ENCODE results near the gene IL3RA. TPM values are rescaled to one million over a fixed set of nuclear protein-coding genes. Genes with fewer than 3 reads are reported as not detected.
"Not testable (repeated sequence)": the region's sequence is repeated elsewhere in the genome, so short reads cannot be mapped to it uniquely, and the experiment has no call there.

Gene IL3RA
- total RNA-seq, 2 donors from 2014 or later: 8.0 to 9.9 TPM

DNA sequence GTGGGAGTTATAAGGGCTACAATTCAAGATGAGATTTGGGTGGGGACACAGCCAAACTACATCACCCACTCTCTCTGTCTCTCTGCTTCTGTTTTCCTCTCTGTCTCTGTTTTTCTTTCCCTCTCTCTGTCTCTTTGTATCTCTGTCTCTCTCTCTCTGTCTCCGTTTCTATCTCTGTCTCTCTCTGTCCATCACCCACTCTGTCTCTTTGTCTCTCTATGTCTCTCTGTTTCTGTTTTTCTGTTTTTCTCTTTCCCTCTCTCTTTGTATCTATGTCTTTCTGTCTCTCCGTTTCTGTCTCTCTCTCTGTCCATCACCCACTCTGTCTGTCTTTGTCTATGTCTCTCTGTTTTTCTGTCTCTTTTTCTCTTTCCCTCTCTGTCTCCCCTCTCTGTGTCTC is 25.3 kb downstream of the IL3RA start:
- no peak for DNase-seq
- ATAC-seq: no peak
- intact Hi-C loops (cut with DNase I): no loop called here

DNA sequence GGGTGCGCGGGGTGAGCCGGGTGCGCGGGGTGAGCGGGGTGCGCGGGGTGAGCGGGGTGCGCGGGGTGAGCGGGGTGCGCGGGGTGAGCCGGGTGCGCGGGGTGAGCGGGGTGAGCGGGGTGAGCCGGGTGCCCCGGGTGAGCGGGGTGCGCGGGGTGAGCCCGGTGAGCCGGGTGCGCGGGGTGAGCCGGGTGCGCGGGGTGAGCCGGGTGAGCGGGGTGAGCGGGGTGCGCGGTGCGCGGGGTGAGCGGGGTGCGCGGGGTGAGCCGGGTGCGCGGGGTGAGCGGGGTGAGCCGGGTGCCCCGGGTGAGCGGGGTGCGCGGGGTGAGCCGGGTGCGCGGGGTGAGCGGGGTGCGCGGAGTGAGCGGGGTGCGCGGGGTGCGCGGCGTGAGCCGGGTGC is 29.8 kb downstream of the IL3RA start:
- DNase-seq; ATAC-seq; intact Hi-C loops (cut with DNase I): not testable (repeated sequence)

DNA sequence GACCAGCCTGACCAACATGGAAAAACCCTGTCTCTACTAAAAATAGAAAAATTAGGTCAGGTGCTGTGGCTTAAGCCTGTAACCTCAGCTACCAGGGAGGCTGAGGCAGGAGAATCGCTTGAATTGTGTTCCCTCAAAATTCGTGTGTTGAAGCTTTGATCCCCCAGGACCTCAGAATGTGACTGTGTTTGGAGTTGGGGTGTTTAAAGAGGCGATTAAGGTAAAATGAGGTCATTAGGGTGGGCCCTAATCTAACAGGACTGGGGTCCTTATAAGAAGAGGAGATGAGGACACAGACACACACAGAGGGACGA is 31.8 kb downstream of the IL3RA start:
- ATAC-seq (no peak), DNase-seq (no peak)
- intact Hi-C loops (cut with DNase I): no loop called here

DNA sequence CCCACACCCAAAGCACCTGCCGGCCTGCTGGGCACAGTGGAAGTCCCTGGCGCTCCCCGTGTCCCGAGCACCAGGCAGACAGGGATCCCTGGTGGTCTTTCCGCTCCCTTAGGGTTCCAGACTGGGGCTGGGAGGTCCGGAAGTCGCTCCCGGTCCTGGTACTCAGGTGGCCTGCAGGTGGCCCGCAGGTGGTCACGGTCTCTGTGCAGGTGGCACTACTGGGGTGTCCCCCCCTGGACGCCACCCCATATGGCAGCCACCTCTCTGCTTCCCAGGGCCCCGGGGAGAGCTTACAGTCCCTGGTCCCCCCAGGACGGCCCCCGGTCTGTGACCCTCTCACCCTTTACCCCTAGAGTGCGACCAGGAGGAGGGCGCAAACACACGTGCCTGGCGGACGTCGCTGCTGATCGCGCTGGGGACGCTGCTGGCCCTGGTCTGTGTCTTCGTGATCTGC is 41.7 kb downstream of the IL3RA start:
- DNase-seq (no peak), ATAC-seq (peak in 1 of 2 donors; percentile 2)
- intact Hi-C loops (cut with DNase I): no loop called here

DNA sequence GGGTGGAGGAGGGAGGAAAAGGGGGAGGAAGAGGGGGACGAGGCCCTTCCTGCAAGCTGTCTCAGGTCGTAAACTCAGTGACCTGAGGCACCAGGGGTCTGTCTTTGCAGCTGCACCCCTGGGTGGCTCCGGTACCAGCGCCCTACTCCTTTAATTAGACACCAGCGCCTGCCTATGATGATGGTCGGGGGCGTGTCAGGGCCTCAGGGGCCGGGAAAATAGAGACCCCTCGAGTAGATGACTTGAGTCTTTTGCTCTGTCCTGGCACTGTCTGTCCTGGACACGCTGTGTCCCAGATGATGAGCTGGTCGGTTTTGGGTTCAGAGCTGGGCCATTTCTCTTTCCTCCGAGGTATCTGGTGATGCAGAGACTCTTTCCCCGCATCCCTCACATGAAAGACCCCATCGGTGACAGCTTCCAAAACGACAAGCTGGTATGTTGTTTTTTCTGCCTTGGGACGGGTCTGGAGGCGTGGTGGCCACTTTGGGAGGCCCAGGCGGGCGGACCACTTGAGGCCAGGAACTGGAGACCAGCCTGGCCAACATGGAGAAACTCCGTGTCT is 44.2 kb downstream of the IL3RA start:
- ATAC-seq: peak; percentile 4 to 17
- intact Hi-C loops (cut with DNase I): no loop called here
- DNase-seq: no peak

DNA sequence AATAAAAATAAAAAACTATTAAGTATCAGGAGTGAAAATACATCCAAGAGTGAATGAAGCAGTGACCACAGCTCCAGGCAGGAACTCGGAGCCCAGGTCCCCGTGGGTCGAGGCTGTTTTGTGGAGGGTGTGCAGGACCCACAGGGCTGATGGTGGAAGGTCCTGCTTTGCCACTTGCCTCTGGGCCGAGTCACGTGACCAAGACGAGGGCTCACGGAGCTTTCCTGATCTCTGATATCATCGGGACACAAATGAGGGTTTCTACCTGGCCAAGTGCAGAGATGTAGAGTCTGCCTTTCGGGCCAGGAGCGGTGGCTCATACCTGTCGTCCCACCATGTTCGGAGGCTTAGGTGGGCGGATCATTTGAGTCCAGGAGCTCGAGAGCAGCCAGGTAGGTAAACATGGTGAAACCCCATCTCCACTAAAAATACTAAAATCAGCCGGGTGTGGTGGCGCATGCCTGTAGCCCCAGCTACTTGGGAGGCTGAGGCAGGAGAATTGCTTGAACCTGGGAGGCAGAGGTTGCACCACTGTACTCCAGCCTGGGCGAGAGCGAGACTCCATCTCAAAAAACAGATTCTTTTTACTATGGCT is 48.2 kb downstream of the IL3RA start:
- ATAC-seq: no peak
- DNase-seq: no peak
- intact Hi-C loops (cut with DNase I): no loop called here

DNA sequence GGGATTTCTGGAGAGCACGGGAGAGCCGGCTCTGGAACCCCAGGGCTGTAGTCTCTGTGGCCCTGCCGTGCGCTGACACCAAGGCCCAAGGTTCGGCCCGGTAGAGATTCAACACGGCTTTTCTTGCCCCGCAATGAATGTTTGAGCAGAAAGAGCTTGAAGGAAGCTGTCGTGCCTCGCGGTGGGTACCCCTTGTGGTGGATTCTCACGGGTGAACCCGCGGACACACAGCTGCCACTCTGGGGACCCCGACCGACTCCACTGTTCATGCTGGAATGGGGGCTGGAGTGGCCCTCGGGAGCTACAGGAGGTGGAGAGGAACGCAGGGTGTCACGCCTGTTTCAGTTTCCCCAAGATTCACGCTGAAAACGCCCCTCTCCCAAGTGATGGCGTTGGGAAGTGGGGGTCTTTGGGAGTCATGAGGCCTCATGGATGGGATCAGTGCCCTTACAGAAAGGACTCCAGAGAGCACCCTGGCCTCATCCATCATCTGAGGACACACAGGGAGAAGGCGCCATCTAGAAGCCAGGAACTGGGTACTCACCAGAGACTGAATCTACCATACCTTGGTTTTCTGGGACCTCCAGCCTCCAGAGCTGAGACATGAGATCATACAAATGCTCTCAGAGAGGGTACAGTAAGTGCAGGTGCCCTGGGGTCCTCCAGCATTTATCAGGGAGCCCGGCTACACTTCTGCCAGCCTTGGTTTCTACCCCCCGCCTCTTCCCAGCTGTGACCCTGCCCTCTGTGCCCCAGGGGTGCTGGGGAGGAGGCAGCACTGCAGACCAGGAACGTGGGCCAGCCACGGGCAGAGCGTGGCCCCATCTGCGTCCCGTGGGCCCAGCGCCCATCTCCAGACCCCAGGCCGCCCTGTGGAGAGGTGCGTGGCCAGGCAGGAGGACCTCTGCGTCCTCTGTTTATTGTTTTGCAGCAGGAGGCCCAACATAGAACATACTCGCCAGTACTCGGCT is 49.0 kb downstream of the IL3RA start:
- ATAC-seq: no peak
- intact Hi-C loops (cut with DNase I): no loop called here
- DNase-seq: no peak

DNA sequence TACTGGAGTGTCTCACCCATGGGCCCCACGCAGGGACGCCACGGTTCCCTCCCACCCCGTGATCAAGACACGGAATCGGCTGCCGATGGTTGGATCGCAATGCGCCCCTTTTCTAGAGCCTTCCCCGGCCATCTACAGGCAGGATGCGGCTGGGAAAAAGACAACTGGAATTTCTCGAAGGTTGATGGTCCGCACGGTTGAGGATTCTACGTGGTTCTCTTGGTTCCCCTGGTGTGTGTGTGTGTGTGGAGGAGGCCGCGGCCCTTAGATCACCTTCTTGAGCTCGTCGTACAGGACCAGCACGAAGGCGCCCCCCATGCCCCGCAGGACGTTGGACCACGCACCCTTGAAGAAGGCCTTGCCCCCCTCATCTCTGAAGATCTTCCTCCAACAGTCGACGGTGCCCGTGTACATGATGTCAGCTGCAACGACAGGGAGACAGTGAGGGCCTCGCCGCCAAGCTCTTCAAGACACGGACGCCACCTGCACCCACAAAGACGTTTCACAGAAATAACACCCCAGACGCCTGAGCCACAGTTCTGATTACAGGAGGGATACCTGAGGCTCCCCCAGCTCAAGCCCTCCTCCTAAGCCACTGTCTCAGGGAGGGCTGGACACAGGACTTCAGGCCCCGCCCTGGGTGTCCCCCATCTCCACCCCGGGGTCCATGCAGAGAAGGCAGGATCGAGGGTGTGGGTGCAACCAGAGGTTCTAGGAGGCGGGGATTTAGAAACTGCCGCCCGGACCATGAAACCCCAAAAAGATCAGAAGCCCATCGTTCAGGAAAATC is 49.9 kb downstream of the IL3RA start:
- no peak for ATAC-seq
- intact Hi-C loops (cut with DNase I): no loop called here
- no peak for DNase-seq

DNA sequence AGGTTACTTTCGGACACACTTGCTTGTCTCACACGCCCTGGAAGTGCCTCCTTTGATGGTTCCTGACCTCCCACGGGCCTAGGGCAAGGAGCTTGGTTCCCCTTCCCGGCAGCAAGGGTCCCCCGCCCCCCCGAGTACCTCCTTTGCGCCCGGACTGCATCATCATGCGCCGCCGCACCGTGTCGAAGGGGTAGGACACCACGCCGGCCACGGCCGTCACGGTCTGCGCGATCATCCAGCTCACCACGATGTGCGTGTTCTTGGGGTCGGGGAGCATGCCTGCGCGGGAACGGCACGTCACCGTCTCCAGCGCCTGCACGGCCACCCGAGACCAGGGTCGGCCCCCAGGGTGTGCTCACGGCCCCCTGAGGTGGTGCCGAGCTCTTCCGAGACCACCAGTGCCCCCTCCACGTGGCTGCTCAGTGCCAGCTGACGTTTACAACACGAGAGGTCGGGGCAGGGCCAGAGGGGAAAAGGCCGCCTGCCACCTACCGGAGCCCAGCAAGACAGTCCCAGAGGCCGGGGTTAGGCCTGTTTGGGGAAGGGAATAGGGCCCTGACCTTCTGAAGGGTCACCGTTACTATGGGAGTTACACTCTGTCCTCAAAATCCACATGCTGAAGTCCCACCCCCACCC is 50.7 kb downstream of the IL3RA start:
- intact Hi-C loops (cut with DNase I): no loop called here

DNA sequence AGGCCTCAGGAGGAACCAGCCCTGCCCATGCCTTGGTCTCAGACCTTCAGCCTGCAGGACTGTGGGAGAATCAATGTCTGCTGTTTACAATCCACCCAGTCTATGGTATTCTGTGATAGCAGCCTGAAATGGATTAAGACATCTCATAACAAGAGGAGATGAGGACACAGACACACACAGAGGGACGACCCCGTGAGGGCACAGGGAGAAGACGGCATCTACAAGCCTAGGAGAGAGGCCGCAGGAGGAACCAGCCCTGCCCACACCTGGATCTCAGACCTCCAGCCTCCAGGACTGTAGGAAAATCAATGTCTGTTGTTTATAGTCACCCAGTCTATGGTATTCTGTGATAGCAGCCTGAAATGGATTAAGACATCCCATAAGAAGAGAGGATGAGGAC is 52.1 kb downstream of the IL3RA start:
- intact Hi-C loops (cut with DNase I): no loop called here
- ATAC-seq (no peak), DNase-seq (no peak)

More for the DNA sequence above, 50.7 kb downstream of the IL3RA start:
- DNase-seq (no peak), ATAC-seq (no peak)

DNA sequence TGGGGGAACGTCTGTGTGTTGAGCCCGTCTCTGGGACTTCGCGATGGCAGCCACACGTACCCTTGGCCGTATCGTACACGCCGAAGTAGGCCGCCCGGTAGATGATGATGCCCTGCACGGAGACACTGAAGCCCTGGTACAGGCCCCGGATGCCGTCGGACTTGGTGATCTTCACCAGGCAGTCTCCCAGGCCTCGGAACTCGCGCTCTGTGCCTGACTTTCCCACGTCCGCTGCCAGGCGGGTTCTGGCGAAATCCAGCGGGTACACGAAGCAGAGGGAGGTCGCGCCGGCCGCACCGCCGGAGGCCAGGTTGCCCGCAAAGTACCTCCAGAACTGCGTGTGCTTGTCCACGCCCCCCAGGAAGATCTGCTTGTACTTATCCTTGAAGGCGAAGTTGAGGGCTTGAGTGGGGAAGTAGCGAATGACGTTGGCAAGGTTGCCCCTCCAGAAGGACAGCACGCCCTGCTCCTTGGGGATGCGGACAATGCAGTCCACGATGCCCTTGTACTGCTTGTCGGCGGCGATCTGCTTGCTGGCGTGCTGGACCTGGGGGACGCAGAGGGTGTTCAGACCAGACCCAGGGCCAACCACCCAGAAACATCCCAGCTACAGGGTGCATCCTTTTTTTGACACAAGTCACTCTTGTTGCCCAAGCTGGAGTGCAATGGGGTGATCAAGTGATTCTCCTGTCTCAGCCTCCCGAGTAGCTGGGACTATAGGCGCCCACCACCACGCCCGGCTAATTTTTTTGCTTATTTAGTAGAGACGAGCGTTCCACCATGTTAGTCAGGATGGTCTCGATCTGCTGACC is 52.8 kb downstream of the IL3RA start:
- intact Hi-C loops (cut with DNase I): no loop called here
- ATAC-seq (no peak), DNase-seq (no peak)

DNA sequence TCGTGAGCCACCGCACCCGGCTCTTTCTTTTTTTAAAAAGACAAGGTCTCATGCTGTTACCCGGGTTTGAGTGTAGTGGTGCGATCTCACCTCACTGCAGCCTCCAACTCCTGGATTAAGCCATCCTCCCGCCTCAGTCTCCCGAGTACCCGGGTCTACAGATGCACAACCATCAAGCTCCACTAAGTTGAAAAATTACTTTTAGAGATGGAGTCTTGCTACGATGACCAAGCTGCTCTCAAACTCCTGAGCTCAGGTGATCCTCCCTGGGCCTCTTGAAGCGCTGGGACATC is 53.4 kb downstream of the IL3RA start:
- DNase-seq (no peak), ATAC-seq (no peak)
- intact Hi-C loops (cut with DNase I): loop anchor here in 1 of 2 donors (10.0 kb wide), 1 partner anchor 55 kb away; no protein-coding TSS in a partner anchor

DNA sequence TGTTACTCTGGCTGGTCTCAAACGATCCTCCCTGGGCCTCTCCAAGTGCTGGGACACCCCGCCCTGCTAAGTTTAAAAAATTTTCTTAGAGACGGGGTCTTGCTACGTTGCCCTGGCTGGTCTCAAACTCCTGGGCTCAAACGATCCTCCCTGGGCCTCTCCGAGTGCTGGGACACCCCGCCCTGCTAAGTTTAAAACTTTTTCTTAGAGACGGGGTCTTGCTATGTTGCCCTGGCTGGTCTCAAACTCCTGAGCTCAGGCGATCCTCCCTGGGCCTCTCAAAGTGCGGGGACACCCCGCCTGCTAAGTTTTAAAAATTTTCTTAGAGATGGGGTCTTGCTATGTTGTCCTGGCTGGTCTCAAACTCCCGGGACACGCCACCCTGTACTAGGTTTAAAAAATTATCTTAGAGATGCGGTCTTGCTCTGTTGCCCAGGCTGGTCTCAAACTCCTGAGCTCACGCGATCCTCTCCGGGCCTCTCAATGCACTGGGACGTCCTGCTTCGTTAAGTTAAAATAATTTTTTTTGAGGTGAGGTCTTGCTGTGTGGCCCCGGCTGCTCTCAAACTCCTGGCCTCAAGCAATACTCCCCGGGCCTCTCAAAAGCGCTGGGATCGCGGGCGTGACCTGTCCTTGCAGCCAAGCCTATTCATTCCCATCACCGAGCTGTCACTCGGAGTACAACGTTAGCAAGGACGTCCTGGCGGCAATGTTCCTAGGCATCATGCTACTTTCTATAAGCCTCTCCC is 54.2 kb downstream of the IL3RA start:
- ATAC-seq (no peak), DNase-seq (peak; percentile 34)
- intact Hi-C loops (cut with DNase I): loop anchor here in 1 of 2 donors (10.0 kb wide), 1 partner anchor 54 kb away; no protein-coding TSS in a partner anchor

DNA sequence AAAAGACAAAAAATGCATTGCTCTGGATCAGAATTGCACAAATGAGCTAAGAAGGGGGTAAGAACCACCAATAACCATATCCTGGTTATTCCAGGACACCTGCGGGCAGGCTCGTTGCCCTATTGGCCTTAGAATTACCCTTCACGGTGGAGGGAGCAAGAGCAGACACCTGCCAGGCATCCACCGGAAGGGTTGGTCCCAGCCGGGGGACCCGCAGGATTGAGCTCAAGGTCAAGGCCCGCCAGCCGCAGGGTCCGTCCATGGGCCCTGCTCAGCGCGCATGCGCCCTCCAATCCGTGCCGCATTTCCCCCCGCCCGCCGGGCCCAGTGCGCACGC is 54.8 kb downstream of the IL3RA start:
- DNase-seq: no peak
- ATAC-seq: peak in 1 of 2 donors; percentile 67
- intact Hi-C loops (cut with DNase I): loop anchor here in 1 of 2 donors (10.0 kb wide), 1 partner anchor 53 kb away; no protein-coding TSS in a partner anchor

DNA sequence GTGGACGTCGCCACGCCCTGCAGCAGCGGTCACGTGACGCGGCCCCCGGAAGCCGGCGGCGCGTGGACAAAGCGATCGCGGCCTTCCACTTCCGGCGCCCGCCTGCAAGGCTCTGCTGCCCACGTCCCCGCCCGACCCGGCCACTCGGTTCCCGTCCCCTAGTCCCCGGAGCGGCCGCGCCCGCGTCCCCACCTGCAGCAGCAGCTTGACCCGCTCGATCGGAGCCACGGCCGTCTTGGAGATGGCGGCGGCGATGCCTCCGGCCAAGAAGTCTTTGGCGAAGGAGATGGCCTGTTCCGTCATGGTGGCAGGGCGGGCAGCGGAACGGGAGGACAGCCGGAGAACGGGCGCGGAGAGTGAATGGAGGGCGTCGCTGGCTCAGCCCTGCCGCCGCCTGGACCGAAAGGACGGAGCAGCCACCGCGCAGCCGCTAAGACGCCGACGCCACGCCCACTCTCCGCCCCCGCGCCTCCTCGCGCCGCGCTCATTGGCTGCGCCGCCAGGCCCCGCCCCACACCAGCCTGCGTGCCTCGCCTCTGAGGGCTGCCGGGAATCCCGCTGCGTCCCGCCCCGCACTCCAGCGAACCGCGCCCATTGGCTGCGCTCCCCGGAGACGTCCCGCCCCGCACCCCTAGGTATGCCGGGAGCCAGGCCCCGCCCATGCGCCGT is 55.3 kb downstream of the IL3RA start, which contains the start of gene SLC25A6:
SLC25A6 (minus strand) TSS at position 407 of the 669 bp plus-strand sequence; CDS start at position 303, 104 bp downstream.
- ATAC-seq (peak; percentile 96 to 97), DNase-seq (peak; percentile 99)
- intact Hi-C loops (cut with DNase I): loop anchor here in 1 of 2 donors (10.0 kb wide), 1 partner anchor 53 kb away; no protein-coding TSS in a partner anchor

DNA sequence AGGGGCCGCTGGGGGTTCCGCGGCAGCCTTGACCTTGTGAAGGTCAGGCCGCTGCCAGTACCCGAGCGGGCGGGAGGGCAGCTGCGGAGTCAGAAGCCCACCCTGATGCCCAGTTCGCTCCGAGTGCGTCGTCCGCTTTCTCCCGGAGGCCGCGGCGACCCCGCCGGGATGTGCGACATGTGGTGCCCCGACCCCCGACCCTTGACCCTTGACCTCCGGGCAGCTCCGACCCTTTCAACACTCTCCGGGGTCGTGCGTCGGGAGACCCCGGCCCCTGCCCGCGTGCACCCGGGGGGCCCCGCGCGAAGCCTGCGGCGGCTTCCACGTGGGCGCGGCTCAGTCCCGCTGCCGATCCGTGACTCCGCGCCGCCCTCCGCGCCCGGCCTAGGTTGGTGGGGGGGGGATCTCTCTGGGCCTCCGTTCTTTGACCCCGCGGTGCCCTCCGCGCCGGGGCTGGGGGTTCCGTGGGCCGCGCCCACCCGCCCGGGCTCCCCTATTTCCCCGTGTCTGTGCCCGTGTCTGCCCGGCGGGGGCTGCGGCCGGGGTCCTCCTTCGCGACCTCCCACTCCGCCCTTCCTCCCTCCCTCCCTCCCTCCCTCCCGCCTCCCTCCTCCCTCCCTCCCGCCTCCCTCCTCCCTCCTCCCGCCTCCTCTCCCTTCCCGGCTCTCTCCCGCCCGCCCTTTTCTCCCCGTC is 55.9 kb downstream of the IL3RA start:
- intact Hi-C loops (cut with DNase I): loop anchor here in 1 of 2 donors (10.0 kb wide), 1 partner anchor 52 kb away; no protein-coding TSS in a partner anchor
- DNase-seq: peak; percentile 75
- peak; percentile 53 to 66 for ATAC-seq

All from left cardiac atrium (tissue), 4 donors.